Activated T-cell treated with anti-CD3 and anti-CD28 coated beads, Interleukin-2, amount 50 U/mL, for 1 hour (primary cell): ENCODE results near the gene ZNF829.

ENCODE experiments used
- DNase-seq: peaks from one replicate; pipeline ENCODE4 v3.0.0-alpha.2; 2020

ZNF829 gene

GRCh38 chr19:36915992-36916830, at the start of gene ZNF829, which contains the start of gene ZNF568:
Gene ZNF829, minus strand, starts transcription at chr19:36916291. Its CDS starts 1,124 bp downstream, at chr19:36915167.
Gene ZNF568, plus strand, starts transcription at chr19:36916332. Its CDS starts 6,439 bp downstream, at chr19:36922771.
- DNase-seq: peak; percentile 90

- DNase-seq: no peak
Measured at GRCh38 chr19:36963280-36963679, 47.2 kb upstream of the ZNF829 start.

GRCh38 chr19:36962346-36962745, 46.3 kb upstream of the ZNF829 start:
- DNase-seq: no peak

DNA sequence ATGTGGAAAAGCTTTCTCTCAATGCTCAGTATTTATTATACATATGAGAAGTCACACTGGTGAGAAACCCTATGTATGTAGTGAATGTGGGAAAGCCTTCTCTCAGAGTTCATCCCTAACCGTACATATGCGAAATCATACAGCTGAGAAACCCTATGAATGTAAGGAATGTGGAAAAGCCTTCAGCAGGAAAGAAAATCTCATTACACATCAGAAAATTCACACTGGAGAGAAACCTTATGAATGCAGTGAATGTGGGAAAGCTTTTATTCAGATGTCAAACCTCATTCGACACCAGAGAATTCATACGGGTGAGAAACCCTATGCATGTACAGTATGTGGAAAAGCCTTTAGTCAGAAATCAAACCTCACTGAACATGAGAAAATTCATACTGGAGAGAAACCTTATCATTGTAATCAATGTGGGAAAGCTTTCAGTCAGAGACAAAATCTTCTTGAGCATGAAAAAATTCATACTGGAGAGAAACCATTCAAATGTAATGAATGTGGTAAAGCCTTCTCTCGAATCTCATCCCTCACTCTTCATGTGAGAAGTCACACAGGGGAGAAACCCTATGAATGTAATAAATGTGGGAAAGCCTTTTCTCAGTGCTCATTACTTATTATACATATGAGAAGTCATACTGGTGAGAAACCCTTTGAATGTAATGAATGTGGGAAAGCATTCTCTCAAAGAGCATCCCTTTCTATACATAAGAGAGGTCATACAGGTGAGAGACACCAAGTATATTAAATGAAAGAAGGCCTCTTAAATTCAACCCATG, 34.4 kb upstream of the ZNF829 start:
- no peak for DNase-seq

DNA sequence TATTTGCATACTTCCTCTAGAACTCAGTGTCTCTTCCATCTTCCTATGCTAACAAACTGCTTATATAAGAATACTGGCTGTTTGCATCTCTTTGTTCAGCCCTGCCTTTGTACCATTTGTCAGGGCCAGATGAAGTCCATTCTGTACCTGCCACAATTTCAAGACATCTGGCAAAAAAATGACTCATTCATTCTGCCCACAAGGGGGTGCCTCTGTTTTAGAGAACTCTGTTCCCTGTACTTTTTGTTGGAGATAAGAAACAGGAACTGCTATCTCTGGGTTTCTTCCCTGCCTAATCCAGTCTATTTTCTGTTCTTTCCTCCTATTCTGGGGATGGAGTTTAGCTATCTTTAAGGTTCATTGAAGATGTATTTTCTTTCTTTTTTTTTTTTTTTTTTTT, 23.1 kb upstream of the ZNF829 start:
- no peak for DNase-seq

DNA sequence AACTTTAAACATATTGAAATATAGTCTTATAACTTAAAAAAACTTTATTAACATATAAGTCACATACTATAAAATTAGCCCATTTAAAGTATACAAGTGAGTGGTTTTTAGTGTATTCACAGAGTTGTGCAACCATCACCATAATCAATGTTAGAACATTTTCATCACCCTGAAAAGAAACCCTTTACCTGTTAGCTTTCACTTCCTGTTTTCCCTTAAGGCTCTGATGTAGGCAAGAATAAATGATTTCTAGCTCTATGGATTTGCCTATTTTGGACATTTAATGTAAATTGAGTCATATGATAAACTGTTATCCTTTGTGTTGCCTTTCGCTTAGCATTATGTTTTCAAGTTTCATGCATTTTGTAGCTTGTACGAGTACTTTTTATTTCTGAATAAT, 15.6 kb upstream of the ZNF829 start:
- no peak for DNase-seq

GRCh38 chr19:36918090-36918489, 2.0 kb upstream of the ZNF829 start:
- DNase-seq: no peak

DNA sequence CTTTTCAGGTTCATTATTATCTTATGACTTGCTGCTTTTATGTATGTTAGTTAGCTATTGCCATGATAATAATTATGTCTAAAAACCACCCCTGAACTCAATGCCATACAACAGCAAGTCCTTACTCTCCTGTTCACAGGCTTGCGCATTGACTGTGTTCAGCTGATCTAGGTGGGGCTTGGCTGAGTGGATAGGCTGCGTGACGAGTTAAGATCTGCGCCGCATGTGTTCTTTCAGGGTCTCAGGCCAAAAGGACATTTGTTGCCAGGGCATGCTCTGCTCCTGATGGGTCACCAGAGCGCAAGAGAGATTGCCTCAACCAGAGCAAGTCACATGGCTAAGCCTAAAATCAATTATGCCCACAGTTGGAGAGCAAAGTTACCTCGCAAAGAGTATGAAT, 900 bp upstream of the ZNF829 start:
- no peak for DNase-seq

- DNase-seq: no peak
Measured at GRCh38 chr19:36898422-36898821, 17.7 kb downstream of the ZNF829 start.

DNA sequence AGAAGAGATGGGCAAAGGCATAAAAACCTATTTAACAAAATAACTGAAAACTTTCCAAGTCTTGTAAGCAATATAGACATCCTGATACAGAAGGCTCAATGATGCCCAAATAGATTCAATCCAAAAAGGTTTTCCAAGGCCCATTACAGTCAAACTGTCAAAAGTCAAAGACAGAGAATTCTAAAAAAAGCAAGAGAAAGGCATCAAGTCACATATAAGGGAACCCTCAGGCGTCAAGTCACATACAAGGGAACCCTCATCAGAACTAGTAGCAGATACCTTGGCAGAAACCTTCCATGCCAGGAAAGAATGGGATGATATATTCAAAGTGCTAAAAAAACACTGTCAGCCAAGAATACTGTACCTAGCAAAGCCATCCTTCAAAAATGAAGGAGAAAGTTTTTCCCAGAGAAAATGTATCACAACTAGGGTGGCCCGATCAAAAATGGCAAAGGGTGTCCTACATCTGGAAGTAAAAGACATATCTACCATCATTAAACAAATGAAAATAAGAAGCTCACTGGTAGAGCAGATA, 21.2 kb downstream of the ZNF829 start:
- no peak for DNase-seq

- no peak for DNase-seq
Measured at GRCh38 chr19:36891768-36892357, 24.2 kb downstream of the ZNF829 start.

- DNase-seq: no peak
Measured at GRCh38 chr19:36876993-36877938, 38.8 kb downstream of the ZNF829 start.

DNA sequence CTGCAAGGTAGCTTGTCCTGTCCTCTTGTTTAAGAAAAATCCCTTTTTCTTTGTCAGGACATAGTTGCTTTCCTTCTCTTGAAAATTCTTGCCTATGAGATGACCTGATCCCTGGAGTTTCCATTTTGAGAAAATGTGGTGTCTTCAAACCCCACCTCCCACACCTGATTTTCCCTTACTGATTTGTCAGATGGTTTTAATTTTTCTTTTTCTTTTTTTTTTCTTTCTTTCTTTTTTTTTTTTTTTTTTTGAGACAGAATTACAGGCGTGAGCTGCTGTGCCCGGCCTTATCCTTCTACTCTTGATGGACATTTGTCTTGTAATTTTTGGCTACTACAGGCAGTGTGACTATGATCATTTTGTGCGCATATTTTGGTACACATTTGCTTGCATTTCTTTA, 64.2 kb downstream of the ZNF829 start:
- DNase-seq: no peak

DNA sequence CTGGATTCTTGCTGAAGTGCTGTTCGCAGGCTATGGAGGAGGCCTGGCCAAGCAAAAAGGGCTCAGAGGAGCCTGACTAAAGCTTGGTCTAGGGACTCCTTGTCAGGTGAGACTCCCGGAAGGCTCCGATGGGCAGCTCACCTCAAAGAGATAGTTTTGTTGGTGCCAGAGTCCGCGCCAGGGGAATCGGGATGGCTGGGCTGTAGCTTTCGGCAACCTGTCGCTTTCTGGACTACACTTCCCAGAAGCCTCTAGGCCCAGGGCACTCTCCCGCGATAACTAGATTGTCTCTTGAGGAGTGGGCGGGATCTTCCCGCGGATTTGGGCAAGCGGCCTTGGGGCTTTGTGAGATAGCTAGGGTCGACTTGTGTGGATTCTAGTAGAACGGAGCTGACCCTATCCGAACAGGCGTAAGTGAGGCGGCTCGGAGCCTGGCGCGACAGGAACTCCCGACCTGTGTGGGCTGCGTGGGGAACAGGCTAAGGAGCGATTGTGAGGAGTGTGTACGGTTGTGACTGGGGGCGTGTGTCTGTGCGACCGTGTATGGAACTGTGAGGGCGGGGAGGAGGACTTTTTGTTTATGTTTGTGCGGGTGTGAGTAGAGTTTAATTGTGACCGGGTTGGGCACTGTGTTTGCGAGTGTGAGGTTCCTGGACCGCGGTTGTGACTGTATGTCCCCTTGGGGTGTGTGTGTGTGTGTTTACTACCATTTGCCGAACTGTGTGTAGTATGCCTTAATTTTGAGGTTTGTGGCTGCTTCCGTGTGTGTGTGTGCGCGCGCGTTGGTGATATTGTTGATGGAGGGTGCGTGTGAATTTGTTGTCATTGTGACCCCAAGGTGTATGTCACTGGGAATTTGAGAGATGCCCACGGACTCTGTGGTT, 65.3 kb downstream of the ZNF829 start, which contains the start of gene ZNF345:
ZNF345 (plus strand) TSS at position 318 of the 884 bp plus-strand sequence. CDS start 25,955 bp downstream, outside the sequence.
- peak; percentile 81 for DNase-seq

GRCh38 chr19:36849701-36850558, 66.2 kb downstream of the ZNF829 start:
- peak; percentile 86 for DNase-seq

DNA sequence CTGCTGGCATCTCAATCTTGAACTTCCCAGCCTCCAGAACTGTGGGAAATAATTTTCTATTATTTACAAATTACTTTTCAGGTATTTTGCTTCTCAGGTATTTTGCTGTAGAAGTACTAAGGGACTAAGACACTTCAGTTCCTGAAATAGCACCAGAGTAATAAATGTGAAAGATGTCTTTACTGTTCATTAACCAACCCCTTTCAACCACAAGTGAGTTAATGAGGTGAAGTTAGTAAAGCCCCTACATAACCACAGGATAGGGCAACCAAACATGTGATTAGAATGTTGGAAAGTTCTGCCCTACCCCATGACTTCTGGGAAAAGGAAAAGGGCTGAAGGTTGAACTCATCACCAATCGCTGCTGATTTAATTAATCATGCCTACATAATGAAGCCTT, 68.1 kb downstream of the ZNF829 start:
- DNase-seq: no peak

GRCh38 chr19:36838784-36839324, 77.2 kb downstream of the ZNF829 start:
- no peak for DNase-seq
